ENCODE measurements around the gene TEKT5.

Gene TEKT5

DNA sequence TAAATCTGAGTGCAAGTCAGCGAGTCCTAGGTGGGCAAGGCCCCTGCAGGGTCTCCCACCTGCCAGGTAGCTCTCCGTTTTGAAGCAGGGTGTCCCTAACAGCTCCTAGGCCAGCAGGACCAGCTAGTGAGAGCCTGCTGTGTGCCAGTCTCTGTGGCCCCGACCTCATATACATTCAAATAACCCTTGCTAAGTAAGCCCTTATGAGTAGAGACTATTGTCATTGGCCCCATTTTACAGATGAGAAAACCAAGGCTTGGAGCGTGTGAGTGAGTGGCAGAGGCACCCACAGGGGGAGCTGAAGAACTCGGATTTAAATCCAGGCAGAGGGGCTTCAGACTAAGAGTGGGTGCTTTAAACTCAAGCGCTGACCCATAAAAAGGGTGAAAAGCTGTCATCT is 74.6 kb downstream of the TEKT5 start:
- H3K9me3 ChIP-seq (ENCODE audit: severe bottlenecking), result no peaks in the 10 kb centered on the region
- TF ChIP-seq, protein P1, sequence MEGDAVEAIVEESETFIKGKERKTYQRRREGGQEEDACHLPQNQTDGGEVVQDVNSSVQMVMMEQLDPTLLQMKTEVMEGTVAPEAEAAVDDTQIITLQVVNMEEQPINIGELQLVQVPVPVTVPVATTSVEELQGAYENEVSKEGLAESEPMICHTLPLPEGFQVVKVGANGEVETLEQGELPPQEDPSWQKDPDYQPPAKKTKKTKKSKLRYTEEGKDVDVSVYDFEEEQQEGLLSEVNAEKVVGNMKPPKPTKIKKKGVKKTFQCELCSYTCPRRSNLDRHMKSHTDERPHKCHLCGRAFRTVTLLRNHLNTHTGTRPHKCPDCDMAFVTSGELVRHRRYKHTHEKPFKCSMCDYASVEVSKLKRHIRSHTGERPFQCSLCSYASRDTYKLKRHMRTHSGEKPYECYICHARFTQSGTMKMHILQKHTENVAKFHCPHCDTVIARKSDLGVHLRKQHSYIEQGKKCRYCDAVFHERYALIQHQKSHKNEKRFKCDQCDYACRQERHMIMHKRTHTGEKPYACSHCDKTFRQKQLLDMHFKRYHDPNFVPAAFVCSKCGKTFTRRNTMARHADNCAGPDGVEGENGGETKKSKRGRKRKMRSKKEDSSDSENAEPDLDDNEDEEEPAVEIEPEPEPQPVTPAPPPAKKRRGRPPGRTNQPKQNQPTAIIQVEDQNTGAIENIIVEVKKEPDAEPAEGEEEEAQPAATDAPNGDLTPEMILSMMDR (IDR thresholded peaks at IDR 0.05; ENCODE audit: poor library complexity, severe bottlenecking), result no peak
- ATAC-seq (ENCODE audit: low read depth), result no peak
- no peak overlapping the region for H3K4me3 ChIP-seq (ENCODE audit: severe bottlenecking)
- H3K27ac ChIP-seq (ENCODE audit: poor library complexity, severe bottlenecking), result no peak overlapping the region
- no peak for DNase-seq (ENCODE audit: low spot score)
- no peaks in the 10 kb centered on the region for H3K27me3 ChIP-seq (ENCODE audit: insufficient read depth, poor library complexity, severe bottlenecking)
- no peaks in the 10 kb centered on the region for H3K36me3 ChIP-seq (ENCODE audit: low read depth)
- peaks cover 32% of the 10 kb centered on the region for H3K4me1 ChIP-seq (ENCODE audit: insufficient read depth, poor library complexity, severe bottlenecking)

DNA sequence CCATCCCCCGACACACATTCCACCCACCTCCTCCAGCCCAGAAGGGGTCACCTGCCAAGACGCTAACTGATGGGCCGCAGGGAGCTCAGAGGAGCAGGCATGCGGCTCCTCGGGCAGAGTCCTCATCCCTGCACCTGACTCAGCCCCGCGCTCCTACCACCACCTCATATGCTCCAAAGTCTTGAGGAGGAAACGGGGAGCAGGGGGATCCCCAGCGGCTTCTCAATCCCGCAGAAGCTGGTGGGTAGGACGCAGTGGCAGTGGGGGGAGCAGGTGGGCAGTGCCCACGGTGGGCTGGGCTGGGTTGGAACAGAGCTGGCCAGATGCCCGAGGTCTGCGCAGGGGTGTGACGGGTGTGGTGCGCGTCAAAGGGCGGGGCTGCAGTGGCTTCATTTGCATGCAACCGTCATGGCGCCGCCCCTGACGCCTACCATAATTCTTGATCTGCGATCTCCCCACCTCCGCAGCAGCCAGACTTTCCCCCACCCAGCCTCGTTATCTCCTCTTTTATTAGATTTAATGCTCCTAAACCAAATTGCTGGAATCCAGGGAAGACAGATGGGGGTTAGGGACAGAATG is 75.4 kb downstream of the TEKT5 start:
- H3K4me3 ChIP-seq (ENCODE audit: severe bottlenecking), result no peak overlapping the region
- no peak overlapping the region for H3K27ac ChIP-seq (ENCODE audit: poor library complexity, severe bottlenecking)
- ATAC-seq (ENCODE audit: low read depth) (no peak), DNase-seq (ENCODE audit: low spot score) (no peak)
- TF ChIP-seq, protein P1 (IDR thresholded peaks at IDR 0.05; ENCODE audit: poor library complexity, severe bottlenecking), result no peak
- H3K9me3 ChIP-seq (ENCODE audit: severe bottlenecking), result no peaks in the 10 kb centered on the region
- no peaks in the 10 kb centered on the region for H3K27me3 ChIP-seq (ENCODE audit: insufficient read depth, poor library complexity, severe bottlenecking)
- H3K36me3 ChIP-seq (ENCODE audit: low read depth), result no peaks in the 10 kb centered on the region
- H3K4me1 ChIP-seq (ENCODE audit: insufficient read depth, poor library complexity, severe bottlenecking), result peaks cover 32% of the 10 kb centered on the region

DNA sequence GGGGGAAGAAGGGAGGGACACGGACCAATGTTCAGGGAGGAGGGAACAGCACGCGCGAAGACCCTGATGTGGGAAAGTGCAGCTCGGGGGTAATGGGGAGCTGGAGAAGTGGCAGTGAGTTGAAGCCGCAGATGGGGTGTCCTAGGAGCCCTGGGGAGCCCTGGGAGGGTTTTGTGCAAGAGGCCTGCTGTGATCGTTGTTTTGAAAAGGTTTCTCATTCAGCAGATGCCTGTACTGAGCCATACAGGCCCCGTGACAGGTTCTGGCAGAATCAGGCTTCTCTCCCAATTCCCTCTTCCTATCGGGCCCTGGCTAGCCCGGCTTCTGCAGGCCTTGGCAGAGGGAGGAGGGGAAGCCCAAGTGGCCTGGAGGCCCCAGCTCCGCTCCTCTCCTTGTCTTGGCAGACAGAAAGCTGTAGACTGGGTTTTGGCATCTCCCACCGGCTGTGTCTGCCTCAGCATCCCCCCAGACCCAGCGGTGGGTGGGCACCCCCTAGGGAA is 76.0 kb downstream of the TEKT5 start:
- Histone ChIP-seq H3K27me3 (ENCODE audit: insufficient read depth, poor library complexity, severe bottlenecking) (no peaks in the 10 kb centered on the region), H3K4me1 (ENCODE audit: insufficient read depth, poor library complexity, severe bottlenecking) (peaks cover 32% of the 10 kb centered on the region), H3K27ac (ENCODE audit: poor library complexity, severe bottlenecking) (peak overlapping the region; percentile 85), H3K9me3 (ENCODE audit: severe bottlenecking) (no peaks in the 10 kb centered on the region), H3K36me3 (ENCODE audit: low read depth) (no peaks in the 10 kb centered on the region), H3K4me3 (ENCODE audit: severe bottlenecking) (no peak overlapping the region)
- ATAC-seq (ENCODE audit: low read depth) (no peak), DNase-seq (ENCODE audit: low spot score) (no peak)
- TF ChIP-seq, protein P1 (IDR thresholded peaks at IDR 0.05; ENCODE audit: poor library complexity, severe bottlenecking), result no peak

DNA sequence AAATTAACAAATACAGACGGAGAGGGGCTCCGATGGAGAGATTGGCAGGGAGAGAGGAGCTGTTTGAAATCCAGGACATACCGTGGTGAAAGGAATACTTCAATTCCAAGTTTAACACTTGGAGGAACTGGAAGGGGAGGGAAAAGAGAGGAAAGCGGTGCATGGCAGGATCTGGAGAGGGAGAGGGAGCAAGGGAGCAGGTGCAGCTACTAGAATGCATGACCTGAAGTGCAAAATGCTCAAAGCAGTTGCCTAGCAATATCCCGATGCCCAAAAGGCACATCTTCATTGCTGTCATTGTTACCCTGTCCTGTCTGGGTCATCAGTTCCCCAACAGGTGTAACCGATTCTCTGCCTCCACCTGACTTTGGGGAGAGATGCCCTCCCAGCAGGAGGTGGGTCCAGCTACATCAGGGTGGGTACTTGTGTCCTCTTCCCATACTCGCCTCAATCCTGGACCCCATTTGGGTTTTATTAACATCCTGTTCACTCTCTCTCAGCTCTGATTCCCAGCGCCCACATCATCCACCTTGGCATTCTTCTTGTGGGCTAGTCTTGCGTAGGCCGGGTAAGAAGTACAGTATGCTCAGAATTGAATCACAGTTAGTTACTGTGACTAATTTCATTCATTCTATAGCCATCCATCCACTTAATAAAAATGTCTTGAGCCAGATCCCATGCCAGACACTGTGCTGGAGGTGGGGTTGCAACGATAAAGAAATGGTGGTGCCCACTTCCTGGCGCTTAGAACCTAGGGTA is 76.9 kb downstream of the TEKT5 start:
- TF ChIP-seq, protein P1 (IDR thresholded peaks at IDR 0.05; ENCODE audit: poor library complexity, severe bottlenecking), result no peak
- Histone ChIP-seq H3K36me3 (ENCODE audit: low read depth) (no peaks in the 10 kb centered on the region), H3K9me3 (ENCODE audit: severe bottlenecking) (no peaks in the 10 kb centered on the region), H3K27me3 (ENCODE audit: insufficient read depth, poor library complexity, severe bottlenecking) (no peaks in the 10 kb centered on the region), H3K27ac (ENCODE audit: poor library complexity, severe bottlenecking) (peak overlapping the region; percentile 85), H3K4me1 (ENCODE audit: insufficient read depth, poor library complexity, severe bottlenecking) (peaks cover 32% of the 10 kb centered on the region), H3K4me3 (ENCODE audit: severe bottlenecking) (no peak overlapping the region)
- DNase-seq (ENCODE audit: low spot score), result no peak
- ATAC-seq (ENCODE audit: low read depth), result peak; percentile 65

Data from RWPE2 (cell line).